MCF 10A (cell line): ENCODE data around the gene SETBP1. TPM values are rescaled to one million over a fixed set of nuclear protein-coding genes. Genes with fewer than 3 reads are reported as not detected.

Experiments
- BruUV-seq: library from RNA; stranded (reverse); fragments of 400-500 nt; replicated peaks from 2 replicates; lab custom pipeline; 2021; lab: Mats Ljungman, UMichigan
- CTCF ChIA-PET: fragments of 300-600 bp; sonication (Branson Sonifier 250); formaldehyde crosslinking; extraction: SDS; loops from one replicate; lab custom pipeline; 2021; ENCODE audit warnings: antibody characterized with exemption, inconsistent platforms; lab: Yijun Ruan, JAX
- POLR2A ChIA-PET: fragments of 300-600, 350-650 bp; sonication (Branson Sonifier 250); formaldehyde crosslinking; extraction: SDS; loops from one replicate; lab custom pipeline; 2020; ENCODE audit warnings: antibody characterized with exemption, inconsistent platforms; lab: Yijun Ruan, JAX
- DNase-seq: peaks from one replicate; pipeline ENCODE4 v3.0.0-alpha.2; 2018; ENCODE audit not compliant: unreplicated experiment
- H3K27ac Mint-ChIP-seq: one replicate; pipeline ENCODE4 v1.8.0; 2022; ENCODE audit warnings: mild to moderate bottlenecking, low read depth, mixed read lengths; ENCODE audit not compliant: unreplicated experiment
- H3K27me3 Mint-ChIP-seq: one replicate; pipeline ENCODE4 v1.8.0; 2022; ENCODE audit warnings: mixed read lengths; ENCODE audit not compliant: insufficient read depth, unreplicated experiment
- H3K36me3 Mint-ChIP-seq: one replicate; pipeline ENCODE4 v1.8.0; 2022; ENCODE audit warnings: mild to moderate bottlenecking, moderate library complexity, mixed read lengths; ENCODE audit not compliant: insufficient read depth, unreplicated experiment
- H3K4me1 Mint-ChIP-seq: one replicate; pipeline ENCODE4 v1.8.0; 2022; ENCODE audit warnings: mixed read lengths; ENCODE audit not compliant: insufficient read depth, unreplicated experiment
- H3K4me3 Mint-ChIP-seq: one replicate; pipeline ENCODE4 v1.8.0; 2022; ENCODE audit warnings: mild to moderate bottlenecking, moderate library complexity, mixed read lengths; ENCODE audit not compliant: unreplicated experiment
- H3K9me3 Mint-ChIP-seq: one replicate; pipeline ENCODE4 v1.8.0; 2022; ENCODE audit warnings: mixed read lengths; ENCODE audit not compliant: unreplicated experiment
- intact Hi-C: fragments of 100-400 bp; cut with micrococcal nuclease; formaldehyde crosslinking; loops from 2 replicates; pipeline ENCODE4 v1.14.1; 2022
- total RNA-seq: library from RNA; stranded (reverse); gene quantifications from 2 replicates; pipeline ENCODE4 v1.2.3, GENCODE V29; 2022
- TF ChIP-seq, protein P1 (sequence below): fragments of 200-600 bp; IDR thresholded peaks from one replicate; pipeline ENCODE4 v1.8.0; 2022; ENCODE audit warnings: antibody characterized with exemption, mild to moderate bottlenecking; ENCODE audit not compliant: unreplicated experiment

Gene SETBP1
- total RNA-seq, 1 experiment from 2014 or later = 4.8 TPM

DNA sequence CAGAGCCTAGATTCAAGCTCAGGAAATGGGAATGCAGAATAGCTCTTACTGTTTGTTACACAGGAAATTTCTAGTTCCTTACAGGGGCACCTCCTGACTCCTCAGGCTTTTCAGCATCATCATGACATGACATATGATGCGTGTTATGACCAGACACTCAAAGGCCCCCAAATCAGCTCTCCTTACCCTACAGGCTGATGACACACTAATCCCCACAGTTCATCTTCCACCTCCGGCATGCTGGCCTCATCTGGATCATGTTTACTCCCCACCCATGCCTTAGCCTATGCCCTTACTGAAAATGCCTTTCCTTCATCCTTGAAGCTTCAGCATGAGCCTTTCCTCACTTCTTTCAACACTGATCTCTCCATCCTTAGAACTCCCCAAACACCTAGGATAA lies 356.9 kb downstream of the SETBP1 start:
- no peaks in the 10 kb centered on the region for H3K4me1 Mint-ChIP-seq
- no peaks in the 10 kb centered on the region for H3K9me3 Mint-ChIP-seq
- POLR2A ChIA-PET = no interaction called here
- no peaks in the 10 kb centered on the region for H3K27me3 Mint-ChIP-seq
- H3K27ac Mint-ChIP-seq = no peak overlapping the region
- no peak overlapping the region for H3K4me3 Mint-ChIP-seq
- BruUV-seq = no TSS peak
- peaks cover 4% of the 10 kb centered on the region for H3K36me3 Mint-ChIP-seq
- DNase-seq = no peak
- CTCF ChIA-PET = interaction anchor here (0.6 to 1.0 kb wide), 3 partner anchors 38 to 175 kb away, joined by 3 to 6 read pairs (median 4); no protein-coding TSS in a partner anchor
- intact Hi-C loops = no loop called here
- TF ChIP-seq, protein P1, sequence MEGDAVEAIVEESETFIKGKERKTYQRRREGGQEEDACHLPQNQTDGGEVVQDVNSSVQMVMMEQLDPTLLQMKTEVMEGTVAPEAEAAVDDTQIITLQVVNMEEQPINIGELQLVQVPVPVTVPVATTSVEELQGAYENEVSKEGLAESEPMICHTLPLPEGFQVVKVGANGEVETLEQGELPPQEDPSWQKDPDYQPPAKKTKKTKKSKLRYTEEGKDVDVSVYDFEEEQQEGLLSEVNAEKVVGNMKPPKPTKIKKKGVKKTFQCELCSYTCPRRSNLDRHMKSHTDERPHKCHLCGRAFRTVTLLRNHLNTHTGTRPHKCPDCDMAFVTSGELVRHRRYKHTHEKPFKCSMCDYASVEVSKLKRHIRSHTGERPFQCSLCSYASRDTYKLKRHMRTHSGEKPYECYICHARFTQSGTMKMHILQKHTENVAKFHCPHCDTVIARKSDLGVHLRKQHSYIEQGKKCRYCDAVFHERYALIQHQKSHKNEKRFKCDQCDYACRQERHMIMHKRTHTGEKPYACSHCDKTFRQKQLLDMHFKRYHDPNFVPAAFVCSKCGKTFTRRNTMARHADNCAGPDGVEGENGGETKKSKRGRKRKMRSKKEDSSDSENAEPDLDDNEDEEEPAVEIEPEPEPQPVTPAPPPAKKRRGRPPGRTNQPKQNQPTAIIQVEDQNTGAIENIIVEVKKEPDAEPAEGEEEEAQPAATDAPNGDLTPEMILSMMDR = no peak

DNA sequence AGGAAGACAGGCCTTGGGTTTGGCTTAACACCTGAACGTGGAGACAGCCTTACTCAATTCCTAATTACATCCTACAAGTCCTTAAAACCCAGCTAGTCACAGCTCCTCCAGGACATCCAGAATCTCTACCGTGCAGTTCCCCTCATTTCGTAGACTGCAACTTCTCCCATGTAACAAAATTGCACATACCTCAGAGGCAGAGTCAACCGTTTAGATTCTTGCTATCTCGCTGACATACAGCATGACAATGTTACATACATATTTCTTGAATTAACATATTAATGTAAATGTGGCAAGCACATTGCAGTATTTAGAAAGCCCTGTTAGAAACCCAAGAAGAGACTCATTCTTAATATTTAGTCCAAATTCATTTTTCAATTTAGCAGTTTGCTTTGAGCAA lies 358.7 kb downstream of the SETBP1 start:
- H3K27me3 Mint-ChIP-seq = no peaks in the 10 kb centered on the region
- intact Hi-C loops = no loop called here

DNA sequence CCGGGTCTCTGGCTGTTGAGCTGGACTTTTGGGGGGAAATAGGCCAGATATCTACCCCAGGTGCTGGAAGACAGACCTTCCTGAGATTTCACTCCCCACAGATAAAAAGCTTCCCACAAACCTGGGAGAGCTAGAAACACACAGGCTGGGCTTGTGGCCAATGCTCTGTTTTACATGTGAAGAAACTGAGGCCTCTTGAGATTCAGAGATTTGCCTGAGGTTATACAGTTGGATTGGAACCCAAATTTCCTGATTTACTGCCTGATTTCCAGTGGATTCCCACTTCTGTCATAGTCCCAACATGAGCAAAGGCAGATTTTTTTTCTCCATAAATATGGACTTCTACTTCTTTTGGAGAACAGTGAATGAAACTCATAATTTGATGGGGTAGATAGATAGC lies 360.2 kb downstream of the SETBP1 start:
- Mint-ChIP-seq H3K9me3 (no peaks in the 10 kb centered on the region), H3K4me1 (no peaks in the 10 kb centered on the region), H3K27me3 (no peaks in the 10 kb centered on the region), H3K4me3 (no peak overlapping the region), H3K27ac (no peak overlapping the region), H3K36me3 (peaks cover 7% of the 10 kb centered on the region)
- POLR2A ChIA-PET = interaction anchor here (0.7 to 1.2 kb wide), 2 partner anchors 10 to 1292 kb away, joined by 3 read pairs; no protein-coding TSS in a partner anchor
- CTCF ChIA-PET = no interaction called here
- DNase-seq = no peak
- intact Hi-C loops = no loop called here
- no TSS peak for BruUV-seq
- TF ChIP-seq, protein P1 = no peak

More for the DNA sequence above, 358.7 kb downstream of the SETBP1 start:
- CTCF ChIA-PET = interaction anchor here (0.9 kb wide), 1 partner anchor 25 kb away, joined by 3 read pairs; no protein-coding TSS in a partner anchor
- Mint-ChIP-seq H3K36me3 (peaks cover 7% of the 10 kb centered on the region), H3K4me1 (no peaks in the 10 kb centered on the region), H3K27ac (no peak overlapping the region), H3K4me3 (no peak overlapping the region), H3K9me3 (no peaks in the 10 kb centered on the region)
- BruUV-seq = no TSS peak
- DNase-seq = no peak
- TF ChIP-seq, protein P1 = no peak
- POLR2A ChIA-PET = no interaction called here

DNA sequence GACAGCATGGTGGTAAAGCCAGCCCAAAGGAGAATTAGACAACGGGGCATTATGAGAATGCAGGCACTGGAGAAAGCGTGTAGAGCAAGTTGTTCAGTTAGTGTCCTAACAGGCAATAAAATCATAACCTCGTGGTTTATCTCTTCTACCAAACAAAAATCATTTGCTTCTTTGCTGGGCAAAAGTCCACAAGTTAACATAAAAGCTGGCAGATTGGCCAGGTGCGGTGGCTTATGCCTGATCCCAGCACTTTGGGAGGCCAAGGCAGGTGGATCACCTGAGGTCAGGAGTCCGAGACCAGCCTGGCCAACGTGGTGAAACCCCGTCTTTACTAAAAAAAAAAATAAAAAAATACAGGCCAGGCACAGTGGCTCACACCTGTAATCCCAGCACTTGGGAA lies 364.1 kb downstream of the SETBP1 start:
- Mint-ChIP-seq H3K9me3 (no peaks in the 10 kb centered on the region), H3K36me3 (peaks cover 7% of the 10 kb centered on the region), H3K4me3 (no peak overlapping the region), H3K4me1 (no peaks in the 10 kb centered on the region), H3K27me3 (no peaks in the 10 kb centered on the region), H3K27ac (no peak overlapping the region)
- POLR2A ChIA-PET = interaction anchor here (0.9 kb wide), 1 partner anchor 91 kb away, joined by 3 read pairs; no protein-coding TSS in a partner anchor
- intact Hi-C loops = no loop called here
- CTCF ChIA-PET = interaction anchor here (0.6 to 1.5 kb wide), 5 partner anchors 10 to 359 kb away, joined by 3 to 11 read pairs (median 4); no protein-coding TSS in a partner anchor
- no peak for DNase-seq
- TF ChIP-seq, protein P1 = no peak
- no TSS peak for BruUV-seq
